Trophoblast cell (in vitro differentiated cells and primary cell): ENCODE results near the gene SPEG.

Source experiments
- DNase-seq, 2 donors: peaks; one replicate each; pipeline ENCODE4 v3.0.0-alpha.2; 2016
- H2AFZ ChIP-seq: 2 replicates; pipeline ENCODE4 v1.6.1; 2013; ENCODE audit warnings: low read length, moderate library complexity, mild to moderate bottlenecking; ENCODE audit not compliant: insufficient read depth, poor library complexity
- H2AK5ac ChIP-seq: 2 replicates; pipeline ENCODE4 v1.6.1; 2013; ENCODE audit warnings: mild to moderate bottlenecking, low read length
- H2BK120ac ChIP-seq: 2 replicates; pipeline ENCODE4 v1.6.1; 2013; ENCODE audit warnings: low read length, mild to moderate bottlenecking, moderate library complexity; ENCODE audit not compliant: insufficient read depth, poor library complexity
- H2BK12ac ChIP-seq: 2 replicates; pipeline ENCODE4 v1.6.1; 2013; ENCODE audit warnings: mild to moderate bottlenecking, low read length, moderate library complexity
- H2BK5ac ChIP-seq: 2 replicates; pipeline ENCODE4 v1.6.1; 2013; ENCODE audit warnings: low read length, low read depth, moderate library complexity, mild to moderate bottlenecking; ENCODE audit not compliant: poor library complexity
- H3K14ac ChIP-seq: 2 replicates; pipeline ENCODE4 v1.6.1; 2013; ENCODE audit warnings: mild to moderate bottlenecking, low read length
- H3K18ac ChIP-seq: 2 replicates; pipeline ENCODE4 v1.6.1; 2013; ENCODE audit warnings: mild to moderate bottlenecking, low read length
- H3K23ac ChIP-seq: 2 replicates; pipeline ENCODE4 v1.6.1; 2013; ENCODE audit warnings: low read length
- H3K27ac ChIP-seq: 2 replicates; pipeline ENCODE4 v1.5.1; 2013; ENCODE audit warnings: low read depth, mild to moderate bottlenecking, inconsistent platforms, low read length, moderate library complexity
- H3K27me3 ChIP-seq: 2 replicates; pipeline ENCODE4 v1.6.1; 2013; ENCODE audit warnings: inconsistent platforms, mild to moderate bottlenecking, low read length, moderate library complexity; ENCODE audit not compliant: insufficient read depth
- H3K36me3 ChIP-seq, 2 experiments: 1 replicate in 1 of 2; 2 replicates in 1 of 2; pipeline ENCODE4 v1.6.1; 2013; ENCODE audit warnings: low read length in 2 of 2, mild to moderate bottlenecking in 2 of 2, moderate library complexity in 1 of 2; ENCODE audit not compliant: insufficient read depth in 2 of 2, control insufficient read depth in 1 of 2
- H3K4ac ChIP-seq: 2 replicates; pipeline ENCODE4 v1.6.1; 2013; ENCODE audit warnings: low read depth, mild to moderate bottlenecking, low read length, moderate library complexity
- H3K4me1 ChIP-seq, 2 experiments: 1 replicate in 1 of 2; 2 replicates in 1 of 2; pipeline ENCODE4 v1.6.1; 2013; ENCODE audit warnings: low read length in 2 of 2, mild to moderate bottlenecking in 2 of 2, moderate library complexity in 1 of 2; ENCODE audit not compliant: insufficient read depth in 2 of 2, control insufficient read depth in 1 of 2
- H3K4me2 ChIP-seq: 2 replicates; pipeline ENCODE4 v1.6.1; 2013; ENCODE audit warnings: inconsistent platforms, mild to moderate bottlenecking, low read length, moderate library complexity
- H3K4me3 ChIP-seq: 2 replicates; pipeline ENCODE4 v1.5.1; 2013; ENCODE audit warnings: mild to moderate bottlenecking, low read depth, low read length, inconsistent platforms
- H3K79me1 ChIP-seq: one replicate; pipeline ENCODE4 v1.6.1; 2013; ENCODE audit warnings: low read length
- H3K79me2 ChIP-seq: 2 replicates; pipeline ENCODE4 v1.6.1; 2013; ENCODE audit warnings: low read length, mild to moderate bottlenecking; ENCODE audit not compliant: control insufficient read depth, insufficient read depth, poor library complexity
- H3K9ac ChIP-seq: 2 replicates; pipeline ENCODE4 v1.6.1; 2013; ENCODE audit warnings: mild to moderate bottlenecking, low read length
- H3K9me3 ChIP-seq: 2 replicates; pipeline ENCODE4 v1.6.1; 2013; ENCODE audit warnings: low read depth, mild to moderate bottlenecking, control low read depth, inconsistent platforms, low read length; ENCODE audit not compliant: insufficient read depth
- H4K12ac ChIP-seq: 2 replicates; pipeline ENCODE4 v1.6.1; 2013; ENCODE audit warnings: low read depth, mild to moderate bottlenecking, low read length, moderate library complexity
- H4K8ac ChIP-seq: 2 replicates; pipeline ENCODE4 v1.6.1; 2013; ENCODE audit warnings: low read depth, mild to moderate bottlenecking, low read length, moderate library complexity
- H4K91ac ChIP-seq: one replicate; pipeline ENCODE4 v1.6.1; 2013; ENCODE audit warnings: low read depth, mild to moderate bottlenecking, low read length, moderate library complexity
- WGBS: extraction: QIAGEN DNeasy Blood & Tissue Kit; methylation state at CpG from one replicate; pipeline ENCODE4 v1.1.7; 2013; ENCODE audit warnings: missing lambda C conversion rate; ENCODE audit not compliant: insufficient read length, insufficient coverage; ENCODE audit errors: extremely low coverage; 5-methylcytosine and 5-hydroxymethylcytosine counted together

Gene SPEG

GRCh38 chr2:219508971-219509779 is 74.5 kb downstream of the SPEG start:
- H4K8ac ChIP-seq, result no peak overlapping the region
- no CpG with 5 or more reads among the region's 14 CpGs for WGBS
- no peak overlapping the region for H2BK120ac ChIP-seq
- H2BK5ac ChIP-seq, result no peak overlapping the region
- H3K4ac ChIP-seq, result no peak overlapping the region
- H3K27ac ChIP-seq, result no peak overlapping the region
- H3K14ac ChIP-seq, result no peak overlapping the region
- H3K23ac ChIP-seq, result no peak overlapping the region
- H3K4me1 ChIP-seq, result peaks cover 0 to 6% of the 10 kb centered on the region in 2 experiments
- no peaks in the 10 kb centered on the region for H3K79me1 ChIP-seq
- peaks cover 5% of the 10 kb centered on the region for H3K9me3 ChIP-seq
- no peak overlapping the region for H4K12ac ChIP-seq
- no peaks in the 10 kb centered on the region for H3K79me2 ChIP-seq
- peak overlapping the region; percentile 68 for H3K4me2 ChIP-seq
- no peak overlapping the region for H3K18ac ChIP-seq
- H3K9ac ChIP-seq, result no peak overlapping the region
- H3K4me3 ChIP-seq, result peak overlapping the region; percentile 33
- peaks cover 31 to 32% of the 10 kb centered on the region in 2 experiments for H3K36me3 ChIP-seq
- no peak overlapping the region for H2AK5ac ChIP-seq
- no peak for DNase-seq
- no peak overlapping the region for H4K91ac ChIP-seq
- H3K27me3 ChIP-seq, result peaks cover 14% of the 10 kb centered on the region
- no peak overlapping the region for H2BK12ac ChIP-seq
- no peak overlapping the region for H2AFZ ChIP-seq

- peaks cover 22% of the 10 kb centered on the region for H3K27me3 ChIP-seq
- no peak overlapping the region for H4K91ac ChIP-seq
- no peak overlapping the region for H3K9ac ChIP-seq
- H3K18ac ChIP-seq, result no peak overlapping the region
- H3K23ac ChIP-seq, result no peak overlapping the region
- H2BK120ac ChIP-seq, result no peak overlapping the region
- H4K8ac ChIP-seq, result no peak overlapping the region
- no peak overlapping the region for H3K27ac ChIP-seq
- peaks cover 24 to 25% of the 10 kb centered on the region in 2 experiments for H3K36me3 ChIP-seq
- H4K12ac ChIP-seq, result no peak overlapping the region
- H2BK12ac ChIP-seq, result no peak overlapping the region
- H3K4ac ChIP-seq, result no peak overlapping the region
- peak in 1 of 2 donors; percentile 50 for DNase-seq
- peak overlapping the region; percentile 68 for H3K4me2 ChIP-seq
- WGBS, result no CpG with 5 or more reads among the region's 26 CpGs
- no peak overlapping the region for H2BK5ac ChIP-seq
- no peak overlapping the region for H3K14ac ChIP-seq
- H2AFZ ChIP-seq, result no peak overlapping the region
- H2AK5ac ChIP-seq, result no peak overlapping the region
- H3K79me2 ChIP-seq, result no peaks in the 10 kb centered on the region
- H3K9me3 ChIP-seq, result peaks cover 5% of the 10 kb centered on the region
- H3K79me1 ChIP-seq, result no peaks in the 10 kb centered on the region
- H3K4me3 ChIP-seq, result no peak overlapping the region
- H3K4me1 ChIP-seq, result peaks cover 0 to 6% of the 10 kb centered on the region in 2 experiments
Observed at GRCh38 chr2:219509780-219510511, 75.3 kb downstream of the SPEG start.

GRCh38 chr2:219510512-219511135 is 76.0 kb downstream of the SPEG start:
- Histone ChIP-seq H3K36me3 (peaks cover 17 to 19% of the 10 kb centered on the region in 2 experiments), H3K4me3 (no peak overlapping the region), H3K4me1 (peaks cover 0 to 6% of the 10 kb centered on the region in 2 experiments), H4K8ac (no peak overlapping the region), H2BK120ac (no peak overlapping the region), H3K23ac (no peak overlapping the region), H3K9ac (no peak overlapping the region), H3K14ac (no peak overlapping the region), H3K79me1 (no peaks in the 10 kb centered on the region), H3K9me3 (peaks cover 5% of the 10 kb centered on the region), H2AK5ac (no peak overlapping the region), H2AFZ (no peak overlapping the region), H3K18ac (no peak overlapping the region), H3K27ac (no peak overlapping the region), H4K12ac (no peak overlapping the region), H2BK5ac (no peak overlapping the region), H4K91ac (no peak overlapping the region), H2BK12ac (no peak overlapping the region), H3K4ac (no peak overlapping the region), H3K27me3 (peaks cover 25% of the 10 kb centered on the region), H3K79me2 (no peaks in the 10 kb centered on the region), H3K4me2 (peak overlapping the region; percentile 68)
- no peak for DNase-seq
- no CpG with 5 or more reads among the region's 22 CpGs for whole genome bisulfite sequencing

- Histone ChIP-seq H3K23ac (no peak overlapping the region), H3K79me2 (no peaks in the 10 kb centered on the region), H3K14ac (no peak overlapping the region), H3K27me3 (peaks cover 27% of the 10 kb centered on the region), H3K9ac (no peak overlapping the region), H3K9me3 (peaks cover 11% of the 10 kb centered on the region), H4K91ac (no peak overlapping the region), H3K36me3 (peaks cover 6 to 7% of the 10 kb centered on the region in 2 experiments), H3K27ac (no peak overlapping the region), H3K4me2 (no peak overlapping the region), H4K12ac (no peak overlapping the region), H2BK120ac (no peak overlapping the region), H2BK5ac (no peak overlapping the region), H3K18ac (no peak overlapping the region), H3K79me1 (no peaks in the 10 kb centered on the region), H4K8ac (no peak overlapping the region), H2AFZ (no peak overlapping the region), H2BK12ac (no peak overlapping the region), H3K4me1 (peaks cover 0 to 6% of the 10 kb centered on the region in 2 experiments), H3K4ac (no peak overlapping the region), H2AK5ac (no peak overlapping the region), H3K4me3 (no peak overlapping the region)
- DNase-seq, result no peak
- WGBS, result no CpG with 5 or more reads among the region's 15 CpGs
Observed at GRCh38 chr2:219511547-219512325, 77.1 kb downstream of the SPEG start.
